ENCODE measurements around the gene PRSS27. TPM values are rescaled to one million over a fixed set of nuclear protein-coding genes. Genes with fewer than 3 reads are reported as not detected.

Gene PRSS27
- total and polyA plus RNA-seq, 12 donors, result 0.11 to 0.75 (median 0.44) TPM; not detected in 1

DNA sequence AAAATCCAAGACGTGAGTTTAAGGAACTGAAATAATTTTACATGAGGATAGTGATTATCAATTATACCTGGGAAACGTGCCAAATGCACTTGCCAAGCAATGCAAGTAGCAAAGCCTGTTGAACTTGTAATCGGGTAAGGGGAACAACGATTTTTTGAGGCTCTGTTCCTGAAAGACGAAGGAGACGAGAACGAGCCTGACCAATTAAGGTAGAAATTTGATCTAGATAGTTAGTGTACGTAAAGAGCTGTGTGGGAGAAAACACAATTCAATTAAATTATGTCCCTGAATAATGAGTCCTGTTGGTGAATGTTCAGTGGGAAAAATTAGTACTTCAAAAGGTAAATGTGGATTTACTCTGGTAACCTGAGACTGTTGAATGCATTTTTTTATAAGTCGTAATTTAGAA, 55.4 kb downstream of the PRSS27 start:
- Histone ChIP-seq H3K27ac (no peak overlapping the region), H3K27me3 (no peaks in the 10 kb centered on the region), H3K4me3 (no peak overlapping the region), H3K36me3 (peaks cover 0 to 74% (median 8%) of the 10 kb centered on the region in 9 donors), H3K4me1 (peaks cover 0 to 13% (median 3%) of the 10 kb centered on the region in 9 donors), H3K9me3 (no peaks in the 10 kb centered on the region)
- 55 to 57% methylated on average over 9 of the region's 9 CpGs for WGBS, 2 donors
- TF ChIP-seq, protein P1, sequence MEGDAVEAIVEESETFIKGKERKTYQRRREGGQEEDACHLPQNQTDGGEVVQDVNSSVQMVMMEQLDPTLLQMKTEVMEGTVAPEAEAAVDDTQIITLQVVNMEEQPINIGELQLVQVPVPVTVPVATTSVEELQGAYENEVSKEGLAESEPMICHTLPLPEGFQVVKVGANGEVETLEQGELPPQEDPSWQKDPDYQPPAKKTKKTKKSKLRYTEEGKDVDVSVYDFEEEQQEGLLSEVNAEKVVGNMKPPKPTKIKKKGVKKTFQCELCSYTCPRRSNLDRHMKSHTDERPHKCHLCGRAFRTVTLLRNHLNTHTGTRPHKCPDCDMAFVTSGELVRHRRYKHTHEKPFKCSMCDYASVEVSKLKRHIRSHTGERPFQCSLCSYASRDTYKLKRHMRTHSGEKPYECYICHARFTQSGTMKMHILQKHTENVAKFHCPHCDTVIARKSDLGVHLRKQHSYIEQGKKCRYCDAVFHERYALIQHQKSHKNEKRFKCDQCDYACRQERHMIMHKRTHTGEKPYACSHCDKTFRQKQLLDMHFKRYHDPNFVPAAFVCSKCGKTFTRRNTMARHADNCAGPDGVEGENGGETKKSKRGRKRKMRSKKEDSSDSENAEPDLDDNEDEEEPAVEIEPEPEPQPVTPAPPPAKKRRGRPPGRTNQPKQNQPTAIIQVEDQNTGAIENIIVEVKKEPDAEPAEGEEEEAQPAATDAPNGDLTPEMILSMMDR (IDR thresholded peaks at IDR 0.05), result no peak
- ATAC-seq, result no peak
- no peak for DNase-seq
- intact Hi-C loops (cut with DNase I), result no loop called here

DNA sequence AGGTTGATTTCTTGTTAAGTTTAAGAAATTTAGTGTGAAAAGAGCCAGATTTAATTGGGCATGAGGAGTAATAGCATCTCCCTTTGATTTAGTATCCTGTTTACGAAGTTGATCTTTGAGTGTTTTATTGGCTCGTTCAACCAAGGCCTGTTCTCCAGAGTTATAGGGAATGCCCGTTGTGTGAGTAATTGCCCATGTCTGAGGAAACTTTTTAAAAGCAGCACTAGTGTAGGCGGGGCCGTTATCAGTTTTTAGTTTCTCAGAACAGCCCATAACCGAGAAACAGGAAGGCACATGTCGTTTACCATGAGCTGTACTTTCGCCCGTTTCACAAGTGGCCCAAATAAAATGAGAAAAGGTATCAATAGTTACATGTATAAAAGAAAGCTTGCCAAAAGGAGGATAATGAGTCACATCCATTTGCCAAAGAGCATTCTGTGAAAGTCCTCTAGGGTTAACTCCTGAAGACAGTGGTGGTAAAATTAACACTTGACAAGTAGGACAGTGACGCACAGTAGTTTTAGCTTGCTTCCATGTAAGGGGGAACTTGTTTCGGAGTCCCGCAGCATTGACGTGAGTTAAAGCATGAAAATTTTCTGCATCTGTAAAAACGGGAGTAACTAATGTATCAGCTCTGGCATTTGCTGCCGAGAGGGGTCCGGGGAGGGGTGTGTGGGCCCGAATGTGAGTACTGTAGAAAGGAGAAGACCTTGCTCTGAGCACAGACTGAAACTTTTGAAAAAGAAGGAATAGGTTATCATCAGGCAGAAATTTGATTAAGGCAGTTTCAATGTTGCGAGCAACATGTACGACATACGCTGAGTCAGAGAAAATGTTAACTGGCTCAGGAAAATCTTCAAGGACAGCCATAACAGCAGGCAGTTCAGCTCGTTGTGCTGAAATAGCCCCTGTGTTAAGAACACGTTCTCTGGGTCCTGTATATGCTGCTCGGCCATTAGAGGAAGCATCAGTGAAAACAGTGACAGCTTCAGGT, 56.2 kb downstream of the PRSS27 start:
- Histone ChIP-seq H3K9me3 (no peaks in the 10 kb centered on the region), H3K27me3 (no peaks in the 10 kb centered on the region), H3K4me3 (no peak overlapping the region), H3K4me1 (peaks cover 0 to 10% (median 0%) of the 10 kb centered on the region in 9 donors), H3K27ac (peak overlapping the region in 2 of 10 donors; percentile 40 to 58), H3K36me3 (peaks cover 0 to 67% (median 8%) of the 10 kb centered on the region in 9 donors)
- WGBS, 2 donors, result 71 to 72% methylated on average over 23 of the region's 23 CpGs
- ATAC-seq, result peak in 1 of 8 donors; percentile 66
- intact Hi-C loops (cut with DNase I), result no loop called here
- no peak for DNase-seq
- TF ChIP-seq, protein P1 (IDR thresholded peaks at IDR 0.05), result no peak

Other genes with a start within 250 kb of the PRSS27 start
- under 1 TPM in 3 of 10 donors, not detected in 7; 0.12 to 0.18 (median 0.17) TPM for gene NTN3, start 248.9 kb downstream of the PRSS27 start, total RNA-seq
- not detected for gene NTN3, start 248.9 kb downstream of the PRSS27 start, polyA plus RNA-seq
- gene TBC1D24, start 245.1 kb downstream of the PRSS27 start, total RNA-seq, result 10 to 100 TPM in 4 of 10 donors, 1 to 10 TPM in 6; 6.2 to 14.9 (median 9.2) TPM
- gene TBC1D24, start 245.1 kb downstream of the PRSS27 start, polyA plus RNA-seq, result 1 to 10 TPM; 3.4 to 5.4 TPM
- gene ATP6V0C, start 206.3 kb downstream of the PRSS27 start, total RNA-seq, result 100 to 1,000 TPM; 104 to 209 (median 130) TPM
- 100 to 1,000 TPM in 1 of 2 donors, 10 to 100 TPM in 1; 58.5 to 243 TPM for gene ATP6V0C, start 206.3 kb downstream of the PRSS27 start, polyA plus RNA-seq
- gene AMDHD2, start 199.9 kb downstream of the PRSS27 start, total RNA-seq, result 10 to 100 TPM in 5 of 10 donors, 1 to 10 TPM in 5; 7.1 to 20.1 (median 9.4) TPM
- gene AMDHD2, start 199.9 kb downstream of the PRSS27 start, polyA plus RNA-seq, result 10 to 100 TPM; 12.2 to 20.8 TPM
- gene CEMP1, start 188.8 kb downstream of the PRSS27 start, total RNA-seq, result not detected
- gene CEMP1, start 188.8 kb downstream of the PRSS27 start, polyA plus RNA-seq, result under 1 TPM; 0.20 to 0.44 TPM
- 10 to 100 TPM; 31.3 to 47.7 (median 38.3) TPM for gene PDPK1, start 182.2 kb downstream of the PRSS27 start, total RNA-seq
- gene PDPK1, start 182.2 kb downstream of the PRSS27 start, polyA plus RNA-seq, result 10 to 100 TPM; 11.0 to 17.4 TPM
- gene KCTD5, start 37.7 kb downstream of the PRSS27 start, total RNA-seq, result 10 to 100 TPM in 6 of 10 donors, 1 to 10 TPM in 4; 8.5 to 22.4 (median 11.7) TPM
- 10 to 100 TPM in 1 of 2 donors, 1 to 10 TPM in 1; 8.7 to 11.7 TPM for gene KCTD5, start 37.7 kb downstream of the PRSS27 start, polyA plus RNA-seq
- gene SRRM2, start 32.4 kb upstream of the PRSS27 start, total RNA-seq, result 100 to 1,000 TPM; 228 to 392 (median 261) TPM
- gene SRRM2, start 32.4 kb upstream of the PRSS27 start, polyA plus RNA-seq, result 1,000 to 10,000 TPM in 1 of 2 donors, 100 to 1,000 TPM in 1; 182 to 1,328 TPM
- 100 to 1,000 TPM; 248 to 373 (median 323) TPM for gene ELOB, start 57.1 kb upstream of the PRSS27 start, total RNA-seq
- 1,000 to 10,000 TPM in 1 of 2 donors, 100 to 1,000 TPM in 1; 511 to 1,196 TPM for gene ELOB, start 57.1 kb upstream of the PRSS27 start, polyA plus RNA-seq
- gene PRSS33, start 67.3 kb upstream of the PRSS27 start, total RNA-seq, result under 1 TPM in 1 of 10 donors, not detected in 9; 0.60 TPM
- not detected for gene PRSS33, start 67.3 kb upstream of the PRSS27 start, polyA plus RNA-seq
- not detected for gene PRSS41, start 78.2 kb upstream of the PRSS27 start, total RNA-seq
- not detected for gene PRSS41, start 78.2 kb upstream of the PRSS27 start, polyA plus RNA-seq
- under 1 TPM in 1 of 10 donors, not detected in 9; 0.20 TPM for gene PRSS21, start 97.0 kb upstream of the PRSS27 start, total RNA-seq
- gene PRSS21, start 97.0 kb upstream of the PRSS27 start, polyA plus RNA-seq, result not detected
- gene ZG16B, start 110.1 kb upstream of the PRSS27 start, total RNA-seq, result under 1 TPM in 2 of 10 donors, not detected in 8; 0.44 to 0.88 TPM
- gene ZG16B, start 110.1 kb upstream of the PRSS27 start, polyA plus RNA-seq, result under 1 TPM in 1 of 2 donors, not detected in 1; 0.07 TPM
- under 1 TPM in 1 of 10 donors, not detected in 9; 0.21 TPM for gene PRSS22, start 137.9 kb upstream of the PRSS27 start, total RNA-seq
- gene PRSS22, start 137.9 kb upstream of the PRSS27 start, polyA plus RNA-seq, result not detected
- 10 to 100 TPM; 18.1 to 28.9 (median 21.9) TPM for gene FLYWCH2, start 163.0 kb upstream of the PRSS27 start, total RNA-seq
- gene FLYWCH2, start 163.0 kb upstream of the PRSS27 start, polyA plus RNA-seq, result 10 to 100 TPM; 36.8 to 65.7 TPM
- gene FLYWCH1, start 191.7 kb upstream of the PRSS27 start, total RNA-seq, result 10 to 100 TPM; 27.1 to 42.3 (median 32.8) TPM
- 10 to 100 TPM; 22.1 to 41.0 TPM for gene FLYWCH1, start 191.7 kb upstream of the PRSS27 start, polyA plus RNA-seq
- not detected for gene KREMEN2, start 244.1 kb upstream of the PRSS27 start, total RNA-seq
- not detected for gene KREMEN2, start 244.1 kb upstream of the PRSS27 start, polyA plus RNA-seq
- 10 to 100 TPM in 1 of 10 donors, 1 to 10 TPM in 9; 3.7 to 13.8 (median 6.5) TPM for gene PAQR4, start 249.1 kb upstream of the PRSS27 start, total RNA-seq
- gene PAQR4, start 249.1 kb upstream of the PRSS27 start, polyA plus RNA-seq, result 10 to 100 TPM in 1 of 2 donors, 1 to 10 TPM in 1; 8.2 to 17.9 TPM

All from heart right ventricle (tissue), 16 donors.